ENCODE results near the gene MAD1L1. TPM values are rescaled to one million over a fixed set of nuclear protein-coding genes. Genes with fewer than 3 reads are reported as not detected.

The MAD1L1 gene
- total and polyA plus RNA-seq, 7 donors: 11.7 to 17.5 (median 15.6) TPM

- no peak for ATAC-seq
- Histone ChIP-seq H3K9me3 (no peaks in the 10 kb centered on the region), H3K27me3 (ENCODE audit: insufficient read depth in 3 of 3, low read length in 2 of 3) (no peaks in the 10 kb centered on the region), H3K27ac (no peak overlapping the region), H3K4me1 (peaks cover 6% of the 10 kb centered on the region), H3K4me3 (no peak overlapping the region), H3K36me3 (ENCODE audit: insufficient read depth in 1 of 2, low read depth in 1 of 2) (no peaks in the 10 kb centered on the region)
- intact Hi-C loops (cut with DNase I): no loop called here
- WGBS, 3 donors: 88 to 93% (median 89%) methylated on average over 18 of the region's 18 CpGs
- DNase-seq: peak; percentile 7 to 31
- no peak for TF ChIP-seq CTCF (IDR thresholded peaks at IDR 0.05)
Observed at GRCh38 chr7:2017481-2017891, 215.3 kb downstream of the MAD1L1 start.

DNA sequence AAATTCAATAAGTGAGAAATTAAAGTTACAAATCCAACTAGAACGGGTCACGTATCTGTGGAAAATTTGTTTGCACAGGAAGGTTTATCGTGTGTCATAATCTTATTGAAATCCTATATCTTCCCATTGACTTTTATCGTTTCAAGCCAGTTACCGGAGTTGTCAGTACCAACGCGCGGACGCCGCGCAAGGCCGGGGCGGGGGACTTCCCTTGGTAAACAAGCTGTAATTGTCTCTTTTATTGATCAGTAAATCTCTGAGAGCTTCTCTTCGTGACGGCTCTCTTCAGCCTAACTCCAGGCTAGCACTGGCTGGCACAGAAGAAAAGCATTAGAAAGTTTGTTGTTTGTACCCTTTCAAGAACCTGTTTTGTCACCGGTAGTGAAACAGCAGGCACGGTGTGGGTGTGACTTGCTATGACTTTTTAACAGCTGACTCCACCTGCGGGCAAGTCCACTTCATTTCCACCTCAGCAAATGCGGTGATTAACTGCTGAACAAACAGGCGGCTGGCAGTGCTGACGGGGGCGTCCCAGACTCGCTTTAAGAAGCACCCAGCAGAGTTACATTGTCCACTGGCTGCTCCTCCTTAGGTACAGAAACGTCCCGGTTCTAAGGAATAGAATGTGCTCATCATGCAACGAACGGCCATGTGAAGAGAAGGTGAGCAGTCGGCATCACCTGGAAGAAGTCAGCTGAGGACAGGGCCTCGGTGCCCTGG lies 215.8 kb downstream of the MAD1L1 start:
- 90 to 92% (median 92%) methylated on average over 29 of the region's 29 CpGs for WGBS, 3 donors
- ATAC-seq: no peak
- DNase-seq: peak; percentile 1 to 15

DNA sequence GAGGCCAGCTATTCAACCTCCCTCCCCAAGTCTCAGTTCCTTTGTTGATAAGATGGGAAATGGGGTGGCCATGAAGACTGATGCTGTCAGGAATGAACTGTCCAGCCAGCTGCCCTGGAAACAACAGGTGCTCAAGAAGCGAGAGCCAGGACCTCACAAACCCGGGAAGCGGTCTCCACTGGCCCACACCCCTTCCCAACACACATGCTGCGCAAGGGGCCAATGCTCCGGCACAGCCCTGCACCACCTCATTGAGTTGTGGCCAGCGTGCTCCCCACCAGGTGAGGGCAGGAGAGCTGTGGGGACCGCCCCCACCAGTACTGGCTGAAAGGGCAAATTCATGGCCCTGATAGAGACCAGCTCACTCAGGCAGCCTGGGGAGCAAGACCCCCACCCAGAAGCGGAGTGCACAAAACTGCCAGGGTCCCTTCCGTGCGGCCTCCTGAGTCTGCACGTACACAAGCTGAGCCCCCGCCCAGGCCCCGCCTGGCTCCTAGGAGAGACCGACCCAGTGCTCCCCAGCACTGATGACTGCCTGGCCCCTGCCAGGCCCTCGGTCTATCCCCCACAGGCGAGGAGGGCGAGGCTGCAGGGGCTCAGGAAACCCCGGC lies 216.6 kb downstream of the MAD1L1 start:
- WGBS, 3 donors: 90 to 96% (median 93%) methylated on average over 17 to 18 of the region's 18 CpGs
- H3K27me3 ChIP-seq (ENCODE audit: insufficient read depth in 3 of 3, low read length in 2 of 3): no peaks in the 10 kb centered on the region
- H3K9me3 ChIP-seq: no peaks in the 10 kb centered on the region
- TF ChIP-seq CTCF (IDR thresholded peaks at IDR 0.05): no peak
- H3K4me3 ChIP-seq: no peak overlapping the region
- DNase-seq: peak; percentile 13 to 25
- ATAC-seq: no peak
- H3K4me1 ChIP-seq: peaks cover 6% of the 10 kb centered on the region
- intact Hi-C loops (cut with DNase I): no loop called here
- H3K27ac ChIP-seq: no peak overlapping the region
- H3K36me3 ChIP-seq (ENCODE audit: insufficient read depth in 1 of 2, low read depth in 1 of 2): no peaks in the 10 kb centered on the region

More for the DNA sequence above, 215.8 kb downstream of the MAD1L1 start:
- intact Hi-C loops (cut with DNase I): no loop called here
- Histone ChIP-seq H3K4me3 (no peak overlapping the region), H3K27ac (no peak overlapping the region), H3K4me1 (peaks cover 6% of the 10 kb centered on the region), H3K36me3 (ENCODE audit: insufficient read depth in 1 of 2, low read depth in 1 of 2) (no peaks in the 10 kb centered on the region), H3K9me3 (no peaks in the 10 kb centered on the region), H3K27me3 (ENCODE audit: insufficient read depth in 3 of 3, low read length in 2 of 3) (no peaks in the 10 kb centered on the region)
- TF ChIP-seq CTCF (IDR thresholded peaks at IDR 0.05): no peak

DNA sequence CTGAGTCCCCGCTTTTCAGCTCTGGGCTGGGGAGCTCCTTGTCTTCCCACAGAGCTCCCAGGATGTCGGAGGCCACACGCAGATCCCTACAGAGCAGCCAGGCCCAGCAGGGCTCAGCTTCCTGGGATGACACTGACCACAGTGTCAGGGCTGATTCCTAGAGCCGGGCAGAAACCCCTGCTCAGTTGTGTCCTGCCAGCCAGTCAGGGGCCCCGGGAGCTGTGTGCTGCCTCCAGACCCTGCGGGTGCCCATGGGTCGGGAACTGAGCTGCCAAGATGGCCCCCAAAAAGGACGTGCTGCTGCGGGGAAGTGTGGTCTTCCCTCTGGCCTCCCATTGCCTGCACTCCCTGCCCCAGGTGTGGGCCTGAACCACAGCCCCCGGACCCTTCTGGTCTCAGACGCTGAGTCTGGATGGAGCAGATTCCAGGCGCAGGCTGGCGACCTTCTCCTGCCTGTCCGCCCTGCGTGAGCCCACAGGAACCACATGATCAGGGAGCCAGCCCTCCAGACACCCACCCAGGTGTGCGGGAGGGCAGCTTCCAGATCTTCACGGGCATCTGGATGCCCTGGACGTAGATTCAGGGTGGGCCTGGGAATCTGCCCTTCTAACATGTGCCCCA lies 217.4 kb downstream of the MAD1L1 start:
- DNase-seq: peak; percentile 4 to 49
- H3K36me3 ChIP-seq (ENCODE audit: insufficient read depth in 1 of 2, low read depth in 1 of 2): no peaks in the 10 kb centered on the region
- H3K27ac ChIP-seq: no peak overlapping the region
- no peaks in the 10 kb centered on the region for H3K9me3 ChIP-seq
- intact Hi-C loops (cut with DNase I): no loop called here
- ATAC-seq: no peak
- H3K27me3 ChIP-seq (ENCODE audit: insufficient read depth in 3 of 3, low read length in 2 of 3): no peaks in the 10 kb centered on the region
- 94 to 95% (median 95%) methylated on average over 18 of the region's 18 CpGs for WGBS, 3 donors
- TF ChIP-seq CTCF (IDR thresholded peaks at IDR 0.05): no peak
- H3K4me1 ChIP-seq: peaks cover 4% of the 10 kb centered on the region
- H3K4me3 ChIP-seq: no peak overlapping the region
